Duodenal mucosa (tissue), 2 donors: ENCODE measurements around the gene ADGRG3.

Experiments used
- H3K27ac ChIP-seq: one replicate; pipeline ENCODE4 v1.7.0; 2013; ENCODE audit warnings: low read depth, low read length
- H3K27me3 ChIP-seq, 2 donors: one replicate each; pipeline ENCODE4 v1.7.0; 2013; ENCODE audit warnings: low read length in 2 of 2, control low read depth in 1 of 2; ENCODE audit not compliant: insufficient read depth in 2 of 2, control insufficient read depth in 1 of 2
- H3K36me3 ChIP-seq, 2 donors: one replicate each; pipeline ENCODE4 v1.7.0; 2013; ENCODE audit warnings: low read length in 2 of 2, control low read depth in 1 of 2; ENCODE audit not compliant: insufficient read depth in 2 of 2, control insufficient read depth in 1 of 2
- H3K4me1 ChIP-seq, 2 donors: one replicate each; pipeline ENCODE4 v1.7.0; 2013; ENCODE audit warnings: low read length in 2 of 2, control low read depth in 1 of 2; ENCODE audit not compliant: insufficient read depth in 2 of 2, control insufficient read depth in 1 of 2
- H3K4me3 ChIP-seq, 2 donors: one replicate each; pipeline ENCODE4 v1.7.0; 2013; ENCODE audit warnings: low read length in 2 of 2, low read depth in 1 of 2
- H3K9ac ChIP-seq, 2 donors: one replicate each; pipeline ENCODE4 v1.7.0; 2013; ENCODE audit warnings: low read length in 2 of 2, low read depth in 1 of 2
- H3K9me3 ChIP-seq, 2 donors: one replicate each; pipeline ENCODE4 v1.7.0; 2013; ENCODE audit warnings: low read length in 2 of 2, control low read depth in 1 of 2; ENCODE audit not compliant: control insufficient read depth in 1 of 2

The ADGRG3 gene

GRCh38 chr16:57738844-57739243 is 70.7 kb downstream of the ADGRG3 start:
- Histone ChIP-seq H3K36me3 (peaks cover 6 to 9% of the 10 kb centered on the region in 2 donors), H3K27me3 (no peaks in the 10 kb centered on the region), H3K9ac (no peak overlapping the region), H3K9me3 (no peaks in the 10 kb centered on the region), H3K27ac (no peak overlapping the region), H3K4me3 (no peak overlapping the region), H3K4me1 (peaks cover 21 to 23% of the 10 kb centered on the region in 2 donors)
